Gastroesophageal sphincter (tissue), 4 donors: ENCODE measurements around the gene TMEM164. TPM values are rescaled to one million over a fixed set of nuclear protein-coding genes. Genes with fewer than 3 reads are reported as not detected.

ENCODE experiments used
- ATAC-seq: fragments of 150-250 bp; one replicate; pipeline ENCODE4 v1.9.1; 2016; ENCODE audit warnings: mild to moderate bottlenecking, moderate library complexity
- H3K27ac ChIP-seq, 4 donors: fragments of 200-600 bp; sonication (generic) in 3 of 4; 1 replicate in 3 of 4; 2 replicates in 1 of 4; pipeline ENCODE4 v1.5.1; 2016 to 2019
- H3K27me3 ChIP-seq: fragments of 200-600 bp; sonication (generic); one replicate; pipeline ENCODE4 v1.5.1; 2019
- H3K36me3 ChIP-seq, 2 donors: fragments of 200-600 bp; sonication (generic); one replicate each; pipeline ENCODE4 v1.5.1; 2019; ENCODE audit warnings: control low read depth in 1 of 2
- H3K4me1 ChIP-seq, 3 donors: fragments of 200-600 bp; sonication (generic); 1 replicate in 2 of 3; 2 replicates in 1 of 3; pipeline ENCODE4 v1.5.1; 2016 to 2019; ENCODE audit warnings: control low read depth in 2 of 3
- H3K4me3 ChIP-seq, 2 donors: fragments of 200-600 bp; sonication (generic); one replicate each; pipeline ENCODE4 v1.5.1; 2019; ENCODE audit warnings: mild to moderate bottlenecking in 1 of 2, moderate library complexity in 1 of 2
- H3K9me3 ChIP-seq, 3 donors: fragments of 200-600 bp; sonication (generic); one replicate each; pipeline ENCODE4 v1.5.1; 2017 to 2019; ENCODE audit warnings: control low read depth in 2 of 3
- EP300 ChIP-seq: sonication (generic); formaldehyde crosslinking; IDR thresholded peaks from one replicate; pipeline ENCODE4 v1.6.1; 2017; ENCODE audit warnings: antibody characterized with exemption, mild to moderate bottlenecking
- POLR2A ChIP-seq, 2 donors: fragments of 450-650 bp; IDR thresholded peaks; one replicate each; pipeline ENCODE4 v1.6.1; 2017; ENCODE audit warnings: antibody characterized with exemption in 2 of 2, mild to moderate bottlenecking in 2 of 2, moderate library complexity in 1 of 2
- POLR2AphosphoS5 ChIP-seq: sonication (generic); formaldehyde crosslinking; IDR thresholded peaks from one replicate; pipeline ENCODE4 v1.6.1; 2017; ENCODE audit warnings: antibody characterized with exemption
- WGBS, 2 donors: methylation state at CpG; one replicate each; pipeline ENCODE4 v1.1.5; 2018; ENCODE audit warnings: low coverage in 1 of 2; 5-methylcytosine and 5-hydroxymethylcytosine counted together
- total RNA-seq, 4 donors: library from RNA; depleted of rRNA; stranded (reverse); fragments of >200 nt; gene quantifications; one replicate each; pipeline ENCODE4 v1.1.0, GENCODE V29; 2016
- TF ChIP-seq, protein P1 (sequence below), 4 experiments: fragments of 200-600 bp in 2 of 4; fragments of 450-650 bp in 2 of 4; sonication (generic) in 1 of 4; IDR thresholded peaks; one replicate each; pipeline ENCODE4 v1.5.1; 2017 to 2019; ENCODE audit warnings: antibody characterized with exemption in 4 of 4, mild to moderate bottlenecking in 2 of 4, moderate library complexity in 2 of 4

TMEM164 gene
- total RNA-seq, 4 donors from 2014 or later: 7.8 to 12.9 (median 11.7) TPM

DNA sequence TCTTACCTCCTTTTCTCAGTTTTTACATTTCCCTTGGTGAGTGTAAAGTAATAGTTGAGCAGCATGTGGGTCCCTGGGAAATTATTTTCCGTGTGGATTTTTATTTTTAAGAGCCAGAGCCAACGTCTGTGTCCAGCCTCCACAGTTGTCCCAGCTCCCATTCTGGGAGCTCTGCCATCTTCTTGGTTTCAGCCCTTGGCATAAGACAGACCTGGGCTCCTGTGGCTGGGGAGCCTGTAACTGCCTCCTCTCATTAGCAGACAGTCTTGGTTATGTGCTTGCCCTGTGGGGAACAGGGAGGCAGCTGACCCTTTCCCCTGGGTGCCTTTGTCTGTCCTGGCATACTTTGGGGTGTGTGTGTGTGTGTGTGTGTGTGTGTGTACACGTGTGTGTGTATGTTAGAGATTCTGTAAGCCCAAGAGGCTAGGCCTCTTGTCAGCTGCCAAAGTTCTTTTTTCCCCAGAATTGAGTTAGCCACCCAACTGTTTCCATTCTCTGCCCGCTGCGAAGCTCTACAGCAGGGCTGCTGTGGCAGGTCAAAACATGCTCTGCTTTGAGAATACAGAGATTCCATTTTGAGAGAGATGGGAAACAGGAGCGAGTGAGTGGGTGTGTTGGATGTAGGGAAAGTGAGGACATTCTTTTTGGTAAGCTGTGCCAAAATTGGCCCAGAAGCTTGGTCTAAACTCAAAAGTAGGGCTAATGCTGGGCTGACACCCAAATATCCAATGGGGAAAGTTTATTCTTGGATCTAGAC lies 140.7 kb downstream of the TMEM164 start:
- H3K9me3 ChIP-seq: no peaks in the 10 kb centered on the region
- peaks cover 0 to 24% (median 0%) of the 10 kb centered on the region in 3 donors for H3K4me1 ChIP-seq
- no peak overlapping the region for H3K27ac ChIP-seq
- WGBS, 2 donors: 56 to 67% methylated on average over 1 to 5 of the region's 6 CpGs
- no peaks in the 10 kb centered on the region for H3K36me3 ChIP-seq
- no peaks in the 10 kb centered on the region for H3K27me3 ChIP-seq
- ATAC-seq: no peak
- TF ChIP-seq POLR2A (IDR thresholded peaks at IDR 0.05) (no peak), EP300 (no peak), POLR2AphosphoS5 (no peak)
- TF ChIP-seq, protein P1, sequence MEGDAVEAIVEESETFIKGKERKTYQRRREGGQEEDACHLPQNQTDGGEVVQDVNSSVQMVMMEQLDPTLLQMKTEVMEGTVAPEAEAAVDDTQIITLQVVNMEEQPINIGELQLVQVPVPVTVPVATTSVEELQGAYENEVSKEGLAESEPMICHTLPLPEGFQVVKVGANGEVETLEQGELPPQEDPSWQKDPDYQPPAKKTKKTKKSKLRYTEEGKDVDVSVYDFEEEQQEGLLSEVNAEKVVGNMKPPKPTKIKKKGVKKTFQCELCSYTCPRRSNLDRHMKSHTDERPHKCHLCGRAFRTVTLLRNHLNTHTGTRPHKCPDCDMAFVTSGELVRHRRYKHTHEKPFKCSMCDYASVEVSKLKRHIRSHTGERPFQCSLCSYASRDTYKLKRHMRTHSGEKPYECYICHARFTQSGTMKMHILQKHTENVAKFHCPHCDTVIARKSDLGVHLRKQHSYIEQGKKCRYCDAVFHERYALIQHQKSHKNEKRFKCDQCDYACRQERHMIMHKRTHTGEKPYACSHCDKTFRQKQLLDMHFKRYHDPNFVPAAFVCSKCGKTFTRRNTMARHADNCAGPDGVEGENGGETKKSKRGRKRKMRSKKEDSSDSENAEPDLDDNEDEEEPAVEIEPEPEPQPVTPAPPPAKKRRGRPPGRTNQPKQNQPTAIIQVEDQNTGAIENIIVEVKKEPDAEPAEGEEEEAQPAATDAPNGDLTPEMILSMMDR (IDR thresholded peaks at IDR 0.05): no peak
- H3K4me3 ChIP-seq: no peak overlapping the region

DNA sequence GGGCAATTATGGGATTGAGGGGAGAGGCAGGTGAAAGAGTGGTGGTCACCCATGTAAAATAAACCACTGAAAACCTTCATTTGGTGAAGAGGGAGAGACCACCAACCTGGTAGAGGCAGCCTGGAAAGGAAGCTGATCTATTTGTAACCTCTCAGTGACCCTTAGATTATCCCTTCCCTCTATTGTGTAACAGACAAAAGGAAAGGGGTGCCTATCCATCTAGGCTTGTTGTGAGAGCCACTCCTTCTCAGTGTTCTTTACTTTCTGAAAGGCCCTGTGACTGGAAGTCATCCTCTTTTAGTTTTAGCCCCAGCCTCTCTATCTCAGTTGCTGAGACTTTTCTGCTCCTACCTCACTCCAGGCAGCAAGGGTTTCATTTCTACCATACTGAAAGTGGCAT lies 142.4 kb downstream of the TMEM164 start:
- H3K4me3 ChIP-seq: no peak overlapping the region
- no peaks in the 10 kb centered on the region for H3K9me3 ChIP-seq
- no peak for ATAC-seq
- no peak overlapping the region for H3K27ac ChIP-seq
- TF ChIP-seq POLR2AphosphoS5 (no peak), POLR2A (IDR thresholded peaks at IDR 0.05) (no peak), EP300 (no peak)
- TF ChIP-seq, protein P1 (IDR thresholded peaks at IDR 0.05): no peak
- H3K27me3 ChIP-seq: no peaks in the 10 kb centered on the region
- H3K4me1 ChIP-seq: peaks cover 0 to 24% (median 0%) of the 10 kb centered on the region in 3 donors
- no peaks in the 10 kb centered on the region for H3K36me3 ChIP-seq

DNA sequence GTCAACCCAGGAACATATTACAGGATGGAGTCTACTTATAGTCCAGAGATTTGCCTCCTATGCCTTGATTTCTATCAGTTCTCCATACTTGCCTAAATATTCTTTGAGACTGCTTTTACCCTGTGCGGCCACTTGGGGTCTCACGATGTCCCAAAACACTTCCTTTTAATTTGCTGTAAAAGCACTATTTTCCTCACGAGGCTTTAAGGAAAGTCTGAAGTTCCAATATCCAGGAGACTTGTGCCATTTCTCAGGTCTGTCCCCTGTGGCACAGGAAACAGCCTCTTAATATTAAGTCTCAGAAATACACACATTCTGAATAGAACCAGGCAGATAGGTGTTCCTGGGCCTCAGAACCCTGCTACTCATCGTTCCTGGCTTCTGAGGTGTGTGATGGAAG lies 142.9 kb downstream of the TMEM164 start:
- no peak overlapping the region for H3K4me3 ChIP-seq
- no peak overlapping the region for H3K27ac ChIP-seq
- peak; percentile 34 for ATAC-seq
- TF ChIP-seq POLR2A (IDR thresholded peaks at IDR 0.05): no peak
- no peak for TF ChIP-seq EP300
- TF ChIP-seq, protein P1 (IDR thresholded peaks at IDR 0.05): peak; percentile 19 to 74 (median 33)
- H3K36me3 ChIP-seq: no peaks in the 10 kb centered on the region
- H3K9me3 ChIP-seq: no peaks in the 10 kb centered on the region
- 14 to 21% methylated on average over 4 of the region's 4 CpGs for WGBS, 2 donors
- H3K27me3 ChIP-seq: no peaks in the 10 kb centered on the region
- peaks cover 0 to 24% (median 0%) of the 10 kb centered on the region in 3 donors for H3K4me1 ChIP-seq

DNA sequence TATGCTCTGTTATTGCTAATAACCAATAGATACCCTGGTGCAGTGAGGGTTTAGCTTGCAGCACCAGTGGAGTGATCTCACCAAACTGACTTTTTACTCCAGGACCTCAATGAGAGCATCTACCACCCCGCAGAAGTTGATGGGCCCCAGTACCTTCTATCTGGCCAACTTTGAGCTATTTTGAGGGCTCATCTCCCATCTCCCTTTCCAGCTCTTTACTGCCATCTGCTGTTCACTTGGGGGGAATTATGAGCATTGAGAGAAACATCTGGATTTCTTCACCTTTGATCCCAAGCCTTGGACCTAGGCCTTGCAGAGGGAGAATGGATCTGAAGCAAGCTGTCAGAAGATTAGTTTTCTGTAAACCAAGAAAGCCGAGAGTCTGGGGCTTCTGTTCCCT lies 143.6 kb downstream of the TMEM164 start:
- 0% methylated on average over 1 of the region's 2 CpGs for WGBS, 2 donors
- peak; percentile 65 for ATAC-seq
- H3K9me3 ChIP-seq: no peaks in the 10 kb centered on the region
- TF ChIP-seq, protein P1 (IDR thresholded peaks at IDR 0.05): peak; percentile 27 to 73 (median 47)
- no peak for TF ChIP-seq EP300
- no peak for TF ChIP-seq POLR2A (IDR thresholded peaks at IDR 0.05)
- H3K27me3 ChIP-seq: no peaks in the 10 kb centered on the region
- H3K4me3 ChIP-seq: no peak overlapping the region
- H3K36me3 ChIP-seq: no peaks in the 10 kb centered on the region
- H3K4me1 ChIP-seq: peaks cover 0 to 24% (median 0%) of the 10 kb centered on the region in 3 donors
- H3K27ac ChIP-seq: no peak overlapping the region

DNA sequence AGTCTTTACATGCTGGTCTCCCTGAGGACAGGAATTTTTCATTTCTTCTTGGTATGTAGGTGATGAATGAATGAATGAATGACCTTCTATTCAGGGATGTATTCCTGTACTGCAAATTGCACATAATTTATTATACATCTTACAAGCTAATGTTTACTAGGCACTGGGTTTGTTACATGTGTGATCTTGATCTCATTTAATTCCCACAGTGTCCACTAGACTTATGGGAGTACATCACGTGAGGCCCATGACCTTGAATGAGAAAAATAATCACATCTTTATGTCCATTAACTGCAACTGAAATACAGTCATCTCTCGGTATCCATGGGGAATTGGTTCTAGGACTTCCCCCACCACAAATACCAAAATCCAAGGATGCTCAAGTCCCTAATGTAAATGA lies 150.3 kb downstream of the TMEM164 start:
- Histone ChIP-seq H3K9me3 (no peaks in the 10 kb centered on the region), H3K27me3 (no peaks in the 10 kb centered on the region), H3K27ac (no peak overlapping the region), H3K36me3 (no peaks in the 10 kb centered on the region), H3K4me3 (no peak overlapping the region), H3K4me1 (no peaks in the 10 kb centered on the region)
- TF ChIP-seq EP300 (no peak), POLR2A (IDR thresholded peaks at IDR 0.05) (no peak), POLR2AphosphoS5 (no peak)
- TF ChIP-seq, protein P1 (IDR thresholded peaks at IDR 0.05): no peak
- WGBS, 2 donors: 90% methylated on average over 2 of the region's 2 CpGs; no CpG with 5 or more reads in 1 of the 2 donors
- no peak for ATAC-seq
